Measurements from ENCODE around the gene ARMH1.

DNA sequence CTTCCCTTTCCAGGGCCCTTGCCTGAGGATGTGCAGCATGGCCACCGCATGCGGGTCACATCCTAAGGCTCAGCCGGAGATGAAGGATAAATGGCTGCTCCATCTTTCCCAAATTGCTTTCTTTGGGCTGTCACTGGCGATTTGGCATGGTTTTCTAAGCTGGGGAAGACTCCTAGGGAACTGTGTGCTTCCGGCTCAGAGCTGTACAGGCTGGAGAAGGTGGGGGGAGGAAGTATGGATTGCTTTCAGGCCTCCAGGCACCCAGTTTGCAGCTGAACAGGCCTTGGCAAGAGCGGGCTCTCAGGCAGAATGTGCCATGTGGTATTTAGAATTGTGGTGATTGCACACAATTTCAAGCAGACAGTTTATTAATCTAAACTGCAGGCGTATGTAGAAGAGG is 49.2 kb upstream of the ARMH1 start:
- TF ChIP-seq CTCF (IDR thresholded peaks at IDR 0.05), result no peak
- TF ChIP-seq EZH2 (IDR thresholded peaks at IDR 0.05; ENCODE audit: borderline replicate concordance, insufficient read depth, low read depth, low read length, poor library complexity, severe bottlenecking), result no peak

All from B cell (primary cell).